Heart right ventricle (tissue), 16 donors: ENCODE data around the gene ADGRD1. TPM values are rescaled to one million over a fixed set of nuclear protein-coding genes. Genes with fewer than 3 reads are reported as not detected.
A peak's percentile ranks its signal among the peaks of the same experiment; 100 is the strongest.

ENCODE experiments used
- ATAC-seq, 8 donors: fragments of 200-7000 bp; cut with Tn5 transposase; one replicate each; pipeline ENCODE4 v1.9.1; 2020; ENCODE audit warnings: mild to moderate bottlenecking in 8 of 8, moderate library complexity in 8 of 8, moderate number of reproducible peaks in 1 of 8
- DNase-seq, 2 donors: peaks; one replicate each; pipeline ENCODE4 v3.0.0-alpha.2; 2020
- H3K27ac ChIP-seq, 10 donors: fragments of 200-600 bp; sonication (generic) in 2 of 10; one replicate each; pipeline versions ENCODE4 v1.5.0 to v1.8.0; 2020 to 2022; ENCODE audit warnings: mild to moderate bottlenecking in 3 of 10
- H3K27me3 ChIP-seq, 7 donors: fragments of 200-600 bp; one replicate each; pipeline ENCODE4 v1.8.0; 2021 to 2022; ENCODE audit warnings: mild to moderate bottlenecking in 2 of 7
- H3K36me3 ChIP-seq, 9 donors: fragments of 200-600 bp; sonication (generic) in 1 of 9; one replicate each; pipeline versions ENCODE4 v1.5.0 to v1.8.0; 2020 to 2022; ENCODE audit warnings: mild to moderate bottlenecking in 2 of 9
- H3K4me1 ChIP-seq, 9 donors: fragments of 200-600 bp; sonication (generic) in 1 of 9; one replicate each; pipeline versions ENCODE4 v1.5.0 to v1.8.0; 2020 to 2022; ENCODE audit warnings: mild to moderate bottlenecking in 4 of 9
- H3K4me3 ChIP-seq, 10 donors: fragments of 200-600 bp; sonication (generic) in 2 of 10; one replicate each; pipeline versions ENCODE4 v1.5.0 to v1.8.0; 2020 to 2022; ENCODE audit warnings: mild to moderate bottlenecking in 7 of 10, moderate library complexity in 2 of 10
- H3K9me3 ChIP-seq, 11 donors: fragments of 200-600 bp in 10 of 11; sonication (generic) in 2 of 11; one replicate each; pipeline versions ENCODE4 v1.5.0 to v1.8.0; 2013 to 2022; ENCODE audit warnings: mild to moderate bottlenecking in 2 of 11, control low read depth in 1 of 11, moderate library complexity in 1 of 11
- CTCF ChIP-seq, 9 donors: fragments of 200-600 bp; sonication (generic) in 2 of 9; IDR thresholded peaks; one replicate each; pipeline versions ENCODE4 v1.5.0 to v1.8.0; 2021 to 2022; ENCODE audit warnings: antibody characterized with exemption in 9 of 9, mild to moderate bottlenecking in 5 of 9, moderate library complexity in 1 of 9
- WGBS, 2 donors: extraction: QIAGEN DNeasy Blood & Tissue Kit; methylation state at CpG; one replicate each; pipeline ENCODE4 v1.1.7; 2013; ENCODE audit warnings: inconsistent platforms in 1 of 2; 5-methylcytosine and 5-hydroxymethylcytosine counted together
- intact Hi-C, 10 donors: fragments of 100-400 bp; cut with DNase I; formaldehyde crosslinking; loops; one replicate each; pipeline versions ENCODE4 v1.11.1 to v1.14.2; 2022
- polyA plus RNA-seq, 2 donors: library from polyadenylated mRNA; stranded (reverse); fragments of 200-250 nt; gene quantifications; one replicate each; pipeline ENCODE4 v1.2.3, GENCODE V29; 2013
- total RNA-seq, 10 donors: library from RNA; stranded (reverse); fragmentation: NEBNext Ultra II Directional in 3 of 10; extraction: Animal tissue kit (Norgen Biotek cat#: 25700) in 3 of 10; gene quantifications; one replicate each; pipeline versions ENCODE4 v1.2.1 to v1.2.4, GENCODE V29; 2021 to 2023
- donor health status: Arrhythmogenic right ventricular cardiomyopathy.
- donor health status: ischemic (EF 13 %, LVEDD 7.1; RV severe dilation, severe dysfunction).
- donor health status: healthy with polysubstance abuse.
- donor health status: DM: no; HTN: yes; CAD: no.
- donor health status: DM: no; HTN: no; CAD: no.
- donor health status: ischemic (EF 25% LVEDD 6.9; RV normal size, moderate dysfunction).
- donor health status: ischemic (EF 25% LVEDD 5.7; RV mildly dilated, moderate dysfunction).
- donor health status: healthy.
- donor health status: DM: yes; HTN: yes; CAD: no.
- donor health status: Ischemic cardiomyopathy.
- donor health status: ischemic (EF 35%, LVEDD 5.7; RV mildly dilated, moderate dysfunction).
- donor health status: nonischemic (EF 11% LVEDD 7.7; RV severe dilation, severe dysfunction).
- donor health status: DM: yes; HTN: yes; CAD: no.
- donor health status: PGD.
- donor health status: ischemic (EF 29% LVEDD 5.4; RV normal size, mild dysfunction).
- donor health status: nonischemic (EF 23%, LVEDD 6.1; RV moderate dilation, normal function).

ADGRD1 gene
- total and polyA plus RNA-seq, 12 donors = 16.8 to 157 (median 69.7) TPM

DNA sequence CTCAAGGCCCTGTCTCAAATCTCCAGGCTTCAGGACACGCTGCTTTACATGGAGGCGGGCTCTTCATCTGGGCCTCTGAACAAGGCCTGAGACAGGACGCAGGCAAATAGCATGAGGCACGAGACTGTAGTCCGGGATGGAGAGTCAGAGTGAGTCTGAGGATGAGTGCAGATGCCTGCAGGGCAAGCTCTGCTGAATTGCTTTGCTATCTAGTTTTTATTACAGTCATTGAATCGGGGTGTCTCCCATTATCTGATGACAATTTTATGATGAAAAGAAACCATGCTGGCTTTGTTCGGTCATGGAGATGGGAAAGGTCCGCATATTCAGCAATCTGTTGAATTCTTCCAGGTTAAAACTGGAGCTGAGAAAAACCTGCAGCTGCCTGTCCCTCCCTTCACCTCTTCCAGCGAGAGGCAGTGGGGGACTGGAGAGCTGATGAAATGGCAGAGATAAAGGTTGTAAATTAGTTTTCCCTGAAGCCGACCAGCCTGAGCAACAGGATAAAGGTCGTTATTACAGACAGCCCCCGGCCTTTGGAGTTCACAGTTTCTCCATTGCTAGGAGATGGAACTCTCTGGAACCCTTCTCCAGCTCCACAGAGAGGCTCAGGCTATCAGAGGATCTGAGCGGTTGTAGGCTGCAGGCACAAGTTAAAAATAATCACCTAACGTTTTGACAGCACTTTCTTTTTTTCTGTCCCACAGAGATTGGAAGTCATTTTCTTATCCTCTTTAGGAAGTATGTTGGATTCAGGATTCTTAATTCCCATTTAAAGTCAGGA is 1.3 kb upstream of the ADGRD1 start:
- 53 to 56% methylated on average over 14 of the region's 14 CpGs for WGBS, 2 donors
- no peaks in the 10 kb centered on the region for H3K9me3 ChIP-seq
- intact Hi-C loops = loop anchor here in 4 of 10 donors (5.0 kb wide), 3 partner anchors 55 to 75 kb away; no protein-coding TSS in a partner anchor
- no peak for ATAC-seq
- H3K27me3 ChIP-seq = no peaks in the 10 kb centered on the region
- no peak overlapping the region for H3K4me3 ChIP-seq
- DNase-seq = no peak
- peaks cover 0 to 36% (median 26%) of the 10 kb centered on the region in 9 donors for H3K4me1 ChIP-seq
- TF ChIP-seq CTCF (IDR thresholded peaks at IDR 0.05) = no peak
- H3K27ac ChIP-seq = peak overlapping the region in 8 of 10 donors; percentile 11 to 86 (median 79)
- H3K36me3 ChIP-seq = peaks cover 0 to 7% (median 0%) of the 10 kb centered on the region in 9 donors

DNA sequence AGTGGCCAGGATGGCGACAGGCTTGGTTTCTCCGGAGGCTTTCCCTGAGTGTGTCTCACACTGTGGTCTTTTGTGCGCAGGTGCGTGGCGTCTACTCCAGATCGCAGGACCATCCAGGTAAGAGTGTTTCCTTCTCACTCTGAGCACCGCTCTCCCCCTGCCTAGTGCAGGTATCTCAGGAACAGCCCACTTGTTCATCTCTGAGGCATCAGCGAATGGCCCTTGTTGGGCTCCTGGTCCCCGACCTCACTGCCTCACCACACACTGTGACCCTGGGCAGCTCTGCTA is 781 bp downstream of the ADGRD1 start:
- no peak for TF ChIP-seq CTCF (IDR thresholded peaks at IDR 0.05)
- Histone ChIP-seq H3K4me3 (peak overlapping the region; percentile 55 to 72 (median 63)), H3K4me1 (peaks cover 0 to 46% (median 31%) of the 10 kb centered on the region in 9 donors), H3K9me3 (no peaks in the 10 kb centered on the region), H3K27me3 (no peaks in the 10 kb centered on the region), H3K27ac (peak overlapping the region; percentile 59 to 87 (median 79)), H3K36me3 (peaks cover 0 to 19% (median 0%) of the 10 kb centered on the region in 9 donors)
- intact Hi-C loops = loop anchor here in 4 of 10 donors (5.0 kb wide), 3 partner anchors 53 to 73 kb away; no protein-coding TSS in a partner anchor
- ATAC-seq (peak in 5 of 8 donors; percentile 19 to 34 (median 27)), DNase-seq (no peak)
- 47 to 54% methylated on average over 9 of the region's 9 CpGs for WGBS, 2 donors

DNA sequence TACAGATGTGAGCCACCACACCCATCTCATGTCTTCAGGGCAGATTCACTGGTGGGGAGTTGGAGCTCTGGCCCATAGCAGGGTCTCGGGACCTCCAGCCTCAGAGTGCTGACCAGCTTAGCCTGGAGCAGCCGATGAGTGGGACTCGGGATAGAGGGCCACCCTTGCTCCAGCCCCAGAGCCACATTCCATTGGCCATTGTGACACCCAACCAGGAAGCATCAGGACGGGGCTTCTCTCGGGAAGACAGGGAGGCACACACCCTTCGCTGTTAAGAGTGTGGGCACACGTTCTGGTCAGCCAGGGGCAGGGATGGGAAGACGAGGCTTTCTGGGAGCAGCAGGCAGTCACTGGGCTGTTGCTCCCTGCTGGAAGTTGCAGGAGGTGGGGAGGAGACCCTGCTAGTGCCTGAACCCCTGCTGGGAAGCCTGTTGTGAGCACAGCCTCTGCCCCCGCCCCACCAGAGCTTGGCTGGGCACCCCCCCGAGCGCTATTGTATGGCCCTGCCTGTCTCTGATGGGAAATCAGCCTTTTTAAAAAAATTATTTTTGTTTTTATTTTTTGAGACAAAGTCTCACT is 1.6 kb downstream of the ADGRD1 start:
- peak overlapping the region in 8 of 10 donors; percentile 44 to 87 (median 75) for H3K27ac ChIP-seq
- 52 to 53% methylated on average over 11 of the region's 11 CpGs for WGBS, 2 donors
- intact Hi-C loops = loop anchor here in 1 of 10 donors (5.0 kb wide), 1 partner anchor 52 kb away; no protein-coding TSS in a partner anchor
- H3K4me1 ChIP-seq = peaks cover 0 to 54% (median 37%) of the 10 kb centered on the region in 9 donors
- H3K27me3 ChIP-seq = no peaks in the 10 kb centered on the region
- H3K4me3 ChIP-seq = peak overlapping the region; percentile 55 to 72 (median 63)
- no peaks in the 10 kb centered on the region for H3K9me3 ChIP-seq
- peak; percentile 28 to 67 (median 52) for ATAC-seq
- H3K36me3 ChIP-seq = peaks cover 0 to 23% (median 0%) of the 10 kb centered on the region in 9 donors
- no peak for TF ChIP-seq CTCF (IDR thresholded peaks at IDR 0.05)
- peak in 1 of 2 donors; percentile 33 for DNase-seq

- Histone ChIP-seq H3K4me3 (peak overlapping the region; percentile 55 to 72 (median 63)), H3K27ac (peak overlapping the region in 7 of 10 donors; percentile 40 to 86 (median 71)), H3K27me3 (no peaks in the 10 kb centered on the region), H3K36me3 (peaks cover 0 to 23% (median 0%) of the 10 kb centered on the region in 9 donors), H3K9me3 (no peaks in the 10 kb centered on the region), H3K4me1 (peaks cover 3 to 61% (median 37%) of the 10 kb centered on the region in 9 donors)
- no peak for DNase-seq
- 76 to 85% methylated on average over 11 of the region's 11 CpGs for WGBS, 2 donors
- peak in 2 of 8 donors; percentile 0 to 2 for ATAC-seq
- TF ChIP-seq CTCF (IDR thresholded peaks at IDR 0.05) = no peak
- intact Hi-C loops = loop anchor here in 1 of 10 donors (5.0 kb wide), 1 partner anchor 51 kb away; no protein-coding TSS in a partner anchor
Measured at GRCh38 chr12:130956009-130956408, 2.3 kb downstream of the ADGRD1 start.
